NCI-H1694 (cell line): ENCODE data around the gene HSPA4.
"Not testable (repeated sequence)": the region's sequence is repeated elsewhere in the genome, so short reads cannot be mapped to it uniquely, and the experiment has no call there.

Experiments used
- DNase-seq: peaks from one replicate; lab custom pipeline; 2025; lab: John Stamatoyannopoulos, UW

The HSPA4 gene

DNA sequence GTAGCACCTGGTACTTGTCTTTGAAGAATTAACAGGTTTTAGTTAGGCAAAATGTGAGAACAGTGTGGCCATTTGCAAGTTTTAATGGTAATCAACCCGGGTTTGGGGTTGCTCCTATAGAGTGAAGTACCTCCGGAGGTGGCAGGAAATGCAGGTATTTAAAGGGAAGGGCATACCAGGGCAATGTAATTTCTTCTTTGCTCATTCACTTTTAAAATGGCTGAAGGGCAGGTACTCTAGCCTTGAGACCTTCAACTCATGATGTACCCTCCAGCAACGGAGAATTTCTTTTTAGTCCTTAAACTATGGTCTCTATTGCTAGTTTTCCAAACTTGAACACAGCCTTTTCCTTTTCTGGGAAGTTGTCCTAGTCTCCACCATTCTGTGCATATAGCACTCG is 1.3 kb upstream of the HSPA4 start:
- DNase-seq = no peak

DNA sequence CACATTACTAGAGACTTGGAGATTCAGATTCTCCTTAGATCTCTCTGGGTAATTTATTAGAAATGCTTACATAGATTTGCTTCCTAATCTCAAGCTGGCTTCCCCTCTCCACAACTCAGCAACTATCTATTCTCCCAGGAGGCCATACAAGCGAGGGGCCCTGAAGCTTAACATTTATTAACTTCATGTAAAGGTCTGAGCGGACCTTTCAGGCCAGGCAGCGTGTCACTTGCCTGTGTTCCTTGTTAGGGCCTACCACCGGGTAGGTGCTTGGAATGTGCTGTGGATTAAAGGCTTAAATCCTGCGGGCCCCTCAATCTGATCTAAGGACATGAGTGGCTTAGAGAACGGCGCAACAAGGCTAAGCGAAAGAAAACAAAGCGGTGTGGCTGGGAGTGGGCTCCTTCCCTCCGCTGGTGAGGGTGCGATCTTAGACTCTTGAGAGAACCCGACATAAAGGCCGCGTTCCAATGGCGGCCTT is 712 bp upstream of the HSPA4 start:
- DNase-seq = no peak

DNA sequence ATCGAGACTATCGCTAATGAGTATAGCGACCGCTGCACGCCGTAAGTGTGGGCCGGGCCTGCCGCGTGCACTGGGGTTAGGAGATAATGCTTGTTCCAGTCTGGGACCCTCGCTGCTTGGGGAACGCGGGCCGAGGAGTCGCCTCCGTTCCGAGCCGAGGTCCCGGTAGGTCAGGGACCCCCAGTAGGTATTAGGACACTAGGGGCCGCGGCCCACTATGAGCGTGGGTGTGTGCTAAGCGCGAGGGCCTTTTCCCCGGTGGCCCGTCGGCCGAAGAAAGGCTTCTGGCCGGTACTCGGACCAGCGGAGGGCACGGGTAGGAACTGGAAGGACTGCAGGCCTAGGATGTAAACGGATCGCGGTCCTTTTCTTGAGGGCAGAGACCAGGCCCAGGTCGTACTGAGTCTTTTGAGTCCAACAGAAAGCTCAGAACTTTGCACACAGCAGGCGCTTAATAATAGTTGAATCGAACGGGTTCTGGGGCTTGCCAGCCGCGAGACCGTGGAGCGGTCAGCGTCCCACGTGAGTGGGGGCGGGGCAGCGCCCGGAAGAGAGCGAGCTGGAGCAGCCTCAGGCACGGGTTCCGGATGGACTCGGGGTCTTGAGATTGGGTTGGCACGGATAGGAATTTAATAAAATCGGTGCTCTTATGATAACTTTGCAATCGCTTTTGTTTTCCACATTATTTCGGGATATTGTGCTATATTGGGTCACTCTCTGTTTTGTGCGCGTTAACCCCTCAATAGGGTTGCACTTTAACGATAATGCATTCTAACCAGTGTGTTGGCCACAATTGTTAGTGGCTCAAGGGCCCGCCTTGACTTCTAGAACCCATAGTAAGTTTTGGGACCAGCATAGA is 733 bp downstream of the HSPA4 start:
- peak; percentile 6 for DNase-seq

DNA sequence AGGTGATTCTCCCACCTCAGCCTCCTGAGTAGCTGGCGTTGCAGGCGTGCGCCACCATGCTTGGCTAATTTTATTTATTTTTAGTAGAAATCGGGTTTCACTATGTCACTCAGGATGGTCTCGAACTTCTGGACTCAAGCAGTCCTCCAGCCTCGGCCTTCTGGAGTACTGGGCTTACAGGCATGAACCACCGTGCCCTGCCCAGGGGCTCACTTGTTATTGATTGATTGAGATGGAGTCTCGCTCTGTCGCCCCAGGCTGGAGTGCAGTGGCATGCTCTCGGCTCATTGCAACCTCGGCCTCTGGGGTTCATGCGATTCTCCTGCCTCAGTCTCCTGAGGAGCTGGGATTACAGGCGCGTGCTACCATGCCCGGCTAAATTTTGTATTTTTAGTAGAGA is 1.6 kb downstream of the HSPA4 start:
- no peak for DNase-seq

DNA sequence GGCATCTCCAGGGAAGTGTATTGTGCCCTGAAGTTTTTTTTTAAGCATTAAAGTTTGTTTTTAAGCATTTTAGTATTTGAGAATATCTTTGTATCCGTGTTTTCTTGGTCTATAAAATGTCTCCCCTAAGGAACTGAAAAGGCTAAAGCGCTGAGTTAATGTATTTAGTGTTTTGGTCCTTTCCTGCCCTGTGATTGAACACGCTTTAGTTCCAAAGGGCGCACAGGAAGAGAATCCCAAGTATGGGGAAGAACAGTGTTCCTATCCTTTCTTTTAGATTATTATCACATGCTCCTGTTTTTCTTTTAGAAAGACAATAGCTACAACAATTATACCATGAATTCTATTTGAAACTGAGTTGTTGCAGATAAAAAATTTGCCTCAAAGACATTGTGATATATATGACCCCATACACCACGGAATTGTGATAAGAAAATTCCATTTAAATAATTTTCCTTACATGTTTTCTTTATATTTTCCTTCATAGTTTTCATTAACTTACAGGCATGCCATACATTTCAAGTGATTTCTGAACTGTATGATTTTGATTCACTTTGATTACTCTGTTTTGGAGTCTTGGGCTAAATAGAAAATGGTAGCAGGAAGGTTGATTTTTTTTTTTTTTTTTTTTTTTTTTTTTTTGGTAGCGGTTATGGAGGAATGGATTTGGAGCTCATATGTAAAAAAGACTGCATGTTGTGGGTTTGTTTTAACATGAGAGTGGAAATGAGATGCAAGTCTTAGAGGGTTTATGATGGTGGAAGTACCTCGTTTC is 3.1 kb downstream of the HSPA4 start:
- no peak for DNase-seq

DNA sequence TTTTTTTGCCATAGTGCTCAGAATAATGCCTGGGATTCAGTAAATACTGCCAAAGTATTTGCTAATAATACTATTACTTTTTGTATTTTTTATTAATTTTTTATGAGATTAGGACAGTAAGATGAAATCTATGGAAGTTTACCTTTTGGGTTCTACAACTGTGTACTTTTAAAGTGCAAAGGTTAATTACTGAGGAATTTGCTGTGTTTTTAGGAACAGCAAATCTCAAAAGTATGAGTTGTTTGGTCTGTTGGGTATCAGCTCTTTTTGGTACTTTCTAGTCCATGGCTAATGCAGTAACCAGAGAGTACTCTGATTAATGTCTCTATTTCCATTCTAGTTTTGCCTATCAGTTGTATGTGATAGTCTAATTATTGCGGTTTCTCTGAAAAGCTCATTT is 5.1 kb downstream of the HSPA4 start:
- no peak for DNase-seq

DNA sequence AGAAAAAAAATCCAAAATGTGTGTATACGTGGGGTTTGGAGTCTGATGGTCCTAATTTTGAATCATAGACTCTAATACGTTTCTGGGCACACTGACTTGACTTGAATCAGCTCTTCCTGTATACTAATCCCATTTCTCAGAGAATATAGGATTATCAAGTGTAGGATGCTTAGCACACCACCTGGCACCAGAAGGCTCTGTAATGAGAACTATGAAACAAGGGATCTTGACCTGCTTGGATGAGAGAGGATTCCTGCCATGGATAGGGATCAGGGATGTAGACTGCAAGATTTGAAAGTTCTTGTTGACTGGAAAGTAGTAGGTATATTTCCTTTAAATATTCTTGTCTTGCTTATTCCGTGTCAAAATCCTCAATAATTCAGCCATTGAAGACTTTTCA is 7.8 kb downstream of the HSPA4 start:
- no peak for DNase-seq

DNA sequence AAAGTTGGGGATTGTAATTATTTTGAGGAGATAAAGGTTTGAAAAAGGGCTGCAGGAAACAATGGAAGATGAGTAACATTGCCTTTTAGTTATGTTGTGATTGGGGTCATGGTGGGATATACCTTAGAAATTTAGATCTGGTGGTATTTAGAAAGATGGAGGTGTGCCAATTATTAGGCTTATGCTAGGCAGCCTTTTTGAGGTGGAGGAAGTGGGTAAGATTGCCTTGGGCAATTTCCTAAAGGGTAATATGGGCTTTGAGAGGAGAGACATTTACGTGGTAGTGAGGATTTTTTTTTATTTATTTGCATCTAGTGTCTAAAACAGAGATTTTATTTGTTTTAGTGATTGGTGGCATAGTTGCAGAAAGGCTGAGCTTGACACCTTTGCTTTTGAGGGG is 10.5 kb downstream of the HSPA4 start:
- no peak for DNase-seq

DNA sequence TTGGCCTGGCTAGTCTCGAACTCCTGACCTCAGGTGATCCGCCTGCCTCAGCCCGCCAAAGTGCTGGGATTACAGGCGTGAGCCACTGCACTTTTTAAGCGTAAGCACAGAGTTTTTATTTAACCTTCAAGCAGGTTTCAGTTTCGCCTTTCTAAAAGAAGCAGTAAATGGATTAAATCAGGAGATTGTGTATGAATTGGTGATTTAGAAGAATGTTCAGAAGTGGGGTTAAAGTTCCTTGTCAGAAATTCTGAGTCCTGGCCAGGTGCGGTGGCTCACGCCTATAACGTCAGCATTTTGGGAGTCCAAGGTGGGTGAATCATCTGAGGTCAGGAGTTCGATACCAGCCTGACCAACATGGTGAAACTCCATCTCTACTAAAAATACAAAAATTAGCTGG is 12.2 kb downstream of the HSPA4 start:
- no peak for DNase-seq

DNA sequence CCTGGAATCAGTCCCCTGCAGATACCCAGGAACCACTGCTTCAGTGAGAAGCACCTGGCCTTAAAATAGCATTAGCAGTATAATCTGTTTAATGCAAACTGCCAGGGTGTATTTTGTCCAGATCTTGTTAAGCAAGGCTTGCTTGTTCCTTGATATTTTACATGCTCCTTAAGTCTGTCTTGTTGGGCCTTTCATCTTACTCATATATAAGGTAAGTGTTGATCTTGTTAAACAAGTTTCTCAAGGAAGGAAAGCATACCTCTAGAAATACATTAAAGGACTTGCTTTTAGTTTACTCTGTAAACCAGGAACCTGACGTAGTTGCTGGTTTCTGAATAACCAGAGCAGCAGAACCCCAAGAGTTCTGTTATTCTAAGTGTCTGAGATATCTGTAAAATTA is 13.7 kb downstream of the HSPA4 start:
- DNase-seq = no peak

DNA sequence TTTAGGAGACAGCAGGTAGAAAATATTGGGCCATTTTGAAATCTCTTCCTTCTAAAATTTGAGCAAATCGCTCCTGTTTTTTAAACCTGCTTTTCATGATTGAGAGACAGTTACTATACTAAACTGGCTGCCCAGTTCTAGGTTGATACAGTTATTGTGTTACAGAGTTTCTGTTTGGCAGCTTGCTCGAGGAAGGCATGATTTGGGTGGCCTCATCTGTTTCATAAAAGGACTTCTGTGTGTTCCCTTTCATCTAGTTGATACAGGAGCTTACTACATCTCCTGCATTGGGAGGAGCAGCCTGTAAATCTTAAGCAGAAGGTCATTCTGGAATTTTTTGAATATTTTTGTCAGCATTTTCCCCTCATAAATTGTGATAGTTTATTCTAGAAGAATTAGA is 14.2 kb downstream of the HSPA4 start:
- no peak for DNase-seq

DNA sequence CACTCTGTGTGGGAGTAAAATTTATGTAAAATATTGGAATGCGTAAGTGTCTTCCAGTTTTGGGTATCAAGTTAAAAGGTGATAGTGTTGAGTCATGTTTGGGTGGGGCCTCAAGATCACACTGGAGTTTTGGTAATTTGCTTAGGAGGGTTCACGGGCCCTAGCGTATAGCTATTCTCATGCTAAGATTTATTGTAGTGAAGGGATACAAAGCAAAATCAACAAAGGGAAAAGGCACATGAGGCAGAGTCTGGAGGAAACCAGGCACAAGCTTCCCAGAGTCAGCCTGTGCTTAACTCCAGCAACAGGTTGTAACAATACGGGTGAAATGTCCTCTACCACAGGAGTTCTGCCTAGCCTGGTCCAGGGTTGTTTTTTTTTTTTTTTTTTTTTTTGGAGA is 20.2 kb downstream of the HSPA4 start:
- no peak for DNase-seq

DNA sequence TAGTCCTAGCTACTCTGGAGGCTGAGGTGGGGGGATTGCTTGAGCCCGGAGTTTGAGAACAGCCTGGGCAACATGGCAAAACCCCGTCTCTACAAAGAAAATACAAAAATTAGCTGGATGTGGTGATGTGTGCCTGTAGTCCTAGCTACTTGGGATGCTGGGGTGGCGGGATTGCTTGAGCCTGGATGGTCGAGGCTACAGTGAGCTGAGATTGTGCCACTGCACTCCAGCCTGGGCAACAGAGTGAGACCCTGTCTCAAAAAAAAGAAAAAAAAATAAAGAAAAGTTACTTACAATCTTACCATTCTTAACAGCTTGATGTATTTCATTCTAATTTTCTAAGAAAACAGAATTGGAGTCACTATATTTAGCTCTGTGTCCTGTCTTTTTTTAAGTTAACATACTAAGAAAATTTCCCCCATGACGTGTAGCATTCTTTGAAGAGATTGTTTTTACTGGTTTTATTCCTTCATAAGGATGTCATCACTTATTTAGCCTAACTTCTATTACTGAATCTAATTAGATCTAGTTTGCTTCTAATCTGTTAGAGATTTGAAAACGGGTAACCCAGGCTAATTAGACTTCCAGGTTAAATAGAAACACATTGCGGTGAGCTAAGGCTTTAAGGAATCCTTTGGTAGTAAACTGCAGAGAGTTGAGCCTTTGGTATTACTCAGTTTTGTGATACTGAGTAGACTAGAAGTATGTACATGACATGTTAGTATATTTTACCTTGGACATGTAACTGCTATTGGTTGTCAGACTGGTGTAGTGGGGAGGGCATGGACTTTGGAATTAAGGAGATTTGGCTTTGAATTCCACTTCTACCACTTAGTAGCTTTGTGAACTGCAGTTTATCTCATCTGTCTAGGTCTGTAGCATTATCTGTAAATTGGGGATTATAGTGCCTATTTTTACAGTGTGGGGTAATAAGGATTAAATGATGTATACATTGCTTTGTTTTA is 24.0 kb downstream of the HSPA4 start:
- DNase-seq = no peak

DNA sequence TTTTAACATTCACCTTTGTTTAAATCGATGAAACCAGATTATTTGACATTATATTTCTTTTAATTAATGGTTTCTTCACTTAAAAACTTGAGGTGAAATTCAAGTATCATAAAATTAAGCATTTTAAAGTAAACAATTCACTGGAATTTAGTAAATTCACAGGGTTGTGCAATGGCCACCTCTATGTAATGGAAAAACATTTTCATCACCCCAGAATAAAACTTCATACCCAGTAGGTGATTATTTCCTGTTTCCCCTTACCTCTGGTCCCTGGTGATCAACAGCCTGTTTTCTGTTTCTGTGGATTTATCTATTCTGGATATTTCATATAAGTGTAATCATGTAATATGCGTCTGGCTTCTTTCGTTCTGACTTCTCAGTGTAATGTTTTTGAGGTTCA is 27.2 kb downstream of the HSPA4 start:
- DNase-seq = no peak

DNA sequence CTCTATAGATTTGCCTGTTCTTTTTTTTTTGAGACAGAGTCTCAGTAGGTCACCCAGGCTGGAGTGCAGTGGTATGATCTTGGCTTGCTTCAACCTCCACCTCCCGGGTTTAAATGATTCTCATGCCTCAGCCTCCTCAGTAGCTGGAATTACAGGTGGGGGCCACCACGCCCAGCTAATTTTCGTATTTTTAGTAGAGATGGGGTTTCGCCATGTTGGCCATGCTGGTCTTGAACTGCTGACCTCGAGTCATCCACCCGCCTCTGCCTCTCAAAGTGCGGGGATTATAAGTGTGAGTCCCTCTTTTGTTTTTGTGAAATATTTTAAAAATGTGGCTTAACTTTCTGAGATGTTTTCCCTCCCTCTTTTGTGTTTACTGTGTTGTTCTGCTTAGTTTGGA is 29.2 kb downstream of the HSPA4 start:
- no peak for DNase-seq

DNA sequence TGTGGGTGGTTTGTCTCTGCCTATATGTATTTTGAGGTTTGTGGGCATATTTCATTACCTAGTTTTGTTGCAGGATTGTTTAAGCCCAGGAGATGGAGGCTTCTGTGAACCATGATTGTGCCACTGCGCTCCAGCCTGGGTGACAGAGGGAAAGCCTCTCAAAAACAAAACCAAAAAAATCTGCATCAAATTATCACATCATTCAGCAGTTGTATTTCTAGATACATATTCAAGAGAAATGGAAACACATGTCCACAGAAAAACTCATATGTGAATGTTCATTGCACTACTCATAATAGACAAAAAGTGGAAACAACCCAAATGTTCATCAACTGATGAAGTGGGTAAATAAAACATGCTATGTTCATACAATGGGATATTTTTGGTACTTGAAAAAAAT is 29.9 kb downstream of the HSPA4 start:
- DNase-seq = no peak

DNA sequence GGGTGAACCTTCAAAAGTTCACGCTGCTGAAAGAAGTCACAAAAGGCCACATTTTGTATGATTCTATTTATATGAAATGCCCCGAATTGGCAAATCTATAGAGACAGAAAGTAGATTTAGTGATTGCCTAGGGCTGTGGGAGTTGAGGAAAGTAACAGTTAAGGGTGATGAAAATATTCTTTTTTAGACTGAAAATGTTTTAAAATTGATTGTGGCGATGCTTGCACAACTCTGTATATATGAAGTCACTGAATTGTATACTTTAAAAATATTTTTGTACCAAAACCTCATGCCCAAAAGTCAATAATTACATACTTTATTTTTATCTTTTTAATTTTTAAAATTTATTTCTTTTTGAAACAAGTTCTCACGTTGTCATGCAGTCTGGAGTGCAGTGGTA is 30.3 kb downstream of the HSPA4 start:
- DNase-seq = no peak

DNA sequence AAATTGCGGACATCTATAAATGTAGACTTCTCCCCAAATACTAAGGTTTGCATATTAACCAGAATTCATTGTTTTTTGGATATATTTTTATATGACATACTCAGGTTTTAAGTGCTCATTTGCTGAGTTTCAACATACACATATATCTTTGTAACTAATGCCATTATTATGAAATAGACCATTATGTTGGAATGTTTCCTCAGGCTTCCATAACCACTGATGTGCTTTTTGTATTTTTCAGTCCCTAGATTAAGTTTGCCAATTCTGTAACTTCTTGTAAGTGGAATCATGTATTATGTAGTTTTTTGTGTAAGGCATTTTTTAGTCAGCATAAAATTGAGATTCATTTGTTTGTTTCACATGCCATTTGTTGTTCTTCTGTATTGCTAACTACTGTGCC is 32.1 kb downstream of the HSPA4 start:
- DNase-seq = no peak

DNA sequence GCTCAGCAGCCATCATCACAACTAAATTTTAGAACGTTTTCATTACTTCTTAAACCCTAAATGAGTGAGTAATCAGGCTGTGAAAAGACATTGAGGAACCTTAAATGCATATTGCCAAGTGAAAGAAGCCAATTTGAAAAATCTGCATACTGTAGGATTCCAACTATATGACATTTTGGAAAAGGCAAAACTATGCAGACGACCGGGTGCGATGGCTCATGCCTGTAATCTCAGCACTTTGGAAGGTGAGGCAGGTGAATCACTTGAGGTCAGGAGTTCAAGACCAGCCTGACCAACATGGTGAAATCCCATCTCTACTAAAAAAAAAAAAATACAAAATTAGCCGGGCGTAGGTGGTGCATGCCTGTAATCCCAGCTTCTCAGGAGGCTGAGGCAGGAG is 33.4 kb downstream of the HSPA4 start:
- DNase-seq = not testable (repeated sequence)

DNA sequence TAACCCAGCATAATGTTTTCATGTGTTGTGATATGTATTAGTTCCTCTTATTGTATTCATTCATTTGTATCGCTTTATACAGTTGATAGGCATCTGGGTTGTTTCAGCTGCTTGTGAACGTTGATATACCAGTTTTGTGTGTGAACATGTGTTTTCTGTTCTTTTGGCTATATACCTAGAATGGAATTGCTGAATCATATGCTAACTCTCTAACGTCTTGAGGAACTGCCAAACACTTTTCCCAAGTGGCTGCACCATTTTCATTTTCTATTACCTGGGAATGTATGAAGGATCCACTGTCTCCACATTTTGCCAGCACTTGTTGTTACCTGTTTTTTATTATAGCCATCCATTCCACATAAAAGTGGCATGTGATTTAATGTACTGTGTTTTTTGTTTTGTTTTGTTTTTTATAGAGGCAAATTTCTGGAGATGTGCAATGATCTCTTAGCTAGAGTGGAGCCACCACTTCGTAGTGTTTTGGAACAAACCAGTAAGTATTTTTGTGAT is 34.6 kb downstream of the HSPA4 start:
- no peak for DNase-seq

DNA sequence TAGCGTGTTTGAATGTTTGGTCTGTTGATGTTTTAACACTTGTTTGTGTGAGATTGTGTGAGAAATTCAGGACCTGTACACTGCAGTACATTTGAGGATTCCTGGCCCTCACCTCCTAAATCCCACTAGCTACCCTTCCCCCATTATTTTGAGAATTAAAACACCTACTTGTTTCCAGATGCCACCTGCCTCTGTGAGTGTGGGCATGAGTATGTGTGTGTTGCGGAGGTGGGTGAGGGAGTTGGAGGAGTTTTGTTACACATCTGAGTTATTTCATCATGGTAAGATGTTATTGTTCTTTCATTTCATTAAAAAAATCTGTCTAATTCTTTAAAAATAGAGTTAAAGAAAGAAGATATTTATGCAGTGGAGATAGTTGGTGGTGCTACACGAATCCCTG is 36.3 kb downstream of the HSPA4 start:
- DNase-seq = no peak

DNA sequence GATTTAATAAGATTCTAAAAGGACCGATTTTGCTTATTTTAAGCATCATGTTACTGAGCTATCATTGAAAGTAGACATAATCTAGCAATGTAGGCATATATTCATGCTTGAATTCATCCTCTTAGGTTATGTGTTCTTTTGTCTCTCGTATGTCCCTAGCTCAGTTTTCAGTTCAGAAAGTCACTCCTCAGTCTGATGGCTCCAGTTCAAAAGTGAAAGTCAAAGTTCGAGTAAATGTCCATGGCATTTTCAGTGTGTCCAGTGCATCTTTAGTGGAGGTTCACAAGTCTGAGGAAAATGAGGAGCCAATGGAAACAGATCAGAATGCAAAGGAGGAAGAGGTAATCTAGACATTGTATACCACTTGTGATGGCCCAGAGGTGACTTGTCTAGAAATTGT is 39.2 kb downstream of the HSPA4 start:
- DNase-seq = no peak
